GM12872 (cell line): Measurements from ENCODE around the gene CHST7.

Experiments
- TF ChIP-seq, protein P1 (sequence below): IDR thresholded peaks from 3 replicates; pipeline ENCODE4 v1.5.1; 2011; ENCODE audit warnings: low read depth, mild to moderate bottlenecking, low read length, moderate library complexity; ENCODE audit not compliant: insufficient read depth

The CHST7 gene

DNA sequence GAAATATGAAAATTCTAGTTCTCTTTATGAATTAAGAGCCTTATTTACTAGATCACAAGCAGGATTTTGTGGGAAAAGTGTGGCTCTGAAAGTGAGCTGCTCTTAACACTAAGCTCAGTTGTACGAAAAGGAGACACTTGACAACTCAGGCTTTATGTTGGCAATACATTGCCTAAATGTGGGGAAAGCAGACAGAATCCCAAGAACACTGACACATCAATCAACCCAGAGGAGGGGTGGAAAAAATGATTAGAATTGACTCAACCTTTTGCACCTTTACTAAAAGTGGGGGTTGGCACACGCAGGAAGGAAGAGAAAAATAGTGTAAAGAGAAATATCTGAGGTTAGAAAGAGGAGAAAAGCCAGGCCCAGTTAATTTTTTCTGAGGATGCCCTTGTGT, 61.6 kb downstream of the CHST7 start:
- TF ChIP-seq, protein P1, sequence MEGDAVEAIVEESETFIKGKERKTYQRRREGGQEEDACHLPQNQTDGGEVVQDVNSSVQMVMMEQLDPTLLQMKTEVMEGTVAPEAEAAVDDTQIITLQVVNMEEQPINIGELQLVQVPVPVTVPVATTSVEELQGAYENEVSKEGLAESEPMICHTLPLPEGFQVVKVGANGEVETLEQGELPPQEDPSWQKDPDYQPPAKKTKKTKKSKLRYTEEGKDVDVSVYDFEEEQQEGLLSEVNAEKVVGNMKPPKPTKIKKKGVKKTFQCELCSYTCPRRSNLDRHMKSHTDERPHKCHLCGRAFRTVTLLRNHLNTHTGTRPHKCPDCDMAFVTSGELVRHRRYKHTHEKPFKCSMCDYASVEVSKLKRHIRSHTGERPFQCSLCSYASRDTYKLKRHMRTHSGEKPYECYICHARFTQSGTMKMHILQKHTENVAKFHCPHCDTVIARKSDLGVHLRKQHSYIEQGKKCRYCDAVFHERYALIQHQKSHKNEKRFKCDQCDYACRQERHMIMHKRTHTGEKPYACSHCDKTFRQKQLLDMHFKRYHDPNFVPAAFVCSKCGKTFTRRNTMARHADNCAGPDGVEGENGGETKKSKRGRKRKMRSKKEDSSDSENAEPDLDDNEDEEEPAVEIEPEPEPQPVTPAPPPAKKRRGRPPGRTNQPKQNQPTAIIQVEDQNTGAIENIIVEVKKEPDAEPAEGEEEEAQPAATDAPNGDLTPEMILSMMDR: no peak

DNA sequence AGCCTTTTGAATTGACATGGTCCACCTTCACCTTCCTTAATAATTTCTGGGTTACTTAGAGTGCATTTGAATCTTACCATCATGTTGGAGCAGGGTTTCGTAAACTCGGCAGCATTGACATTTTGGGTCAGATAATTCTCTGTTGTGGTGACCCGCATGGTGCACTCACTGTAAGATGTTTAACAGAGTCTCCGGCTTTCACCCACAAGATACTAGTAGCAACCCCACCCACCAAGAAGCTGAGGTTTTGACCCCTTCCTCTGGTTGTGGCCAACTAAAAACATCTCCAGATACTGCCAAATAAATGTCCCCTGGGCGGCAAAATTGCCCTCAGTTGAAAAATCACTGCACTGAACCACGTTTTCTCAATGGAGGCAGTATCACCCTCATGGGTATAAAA, 62.7 kb downstream of the CHST7 start:
- TF ChIP-seq, protein P1: no peak

DNA sequence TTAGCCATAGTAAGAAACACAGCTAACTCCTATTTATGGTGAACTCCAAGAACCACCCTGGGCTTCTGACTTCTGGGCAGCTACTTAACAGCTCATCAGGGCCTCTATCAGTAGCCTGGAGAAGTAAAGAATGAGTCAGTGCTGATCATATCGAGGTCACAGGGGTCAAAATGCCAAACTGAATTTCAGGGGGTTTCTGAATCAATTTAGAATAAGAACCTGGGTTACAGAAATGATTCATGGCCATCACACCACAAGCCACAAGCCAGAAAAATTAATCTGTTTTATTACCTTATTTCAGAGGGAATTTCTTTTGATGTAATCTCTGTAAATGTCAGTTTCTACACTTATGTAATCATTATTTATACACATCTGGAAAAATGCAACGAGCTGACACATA, 64.4 kb downstream of the CHST7 start:
- TF ChIP-seq, protein P1: no peak

DNA sequence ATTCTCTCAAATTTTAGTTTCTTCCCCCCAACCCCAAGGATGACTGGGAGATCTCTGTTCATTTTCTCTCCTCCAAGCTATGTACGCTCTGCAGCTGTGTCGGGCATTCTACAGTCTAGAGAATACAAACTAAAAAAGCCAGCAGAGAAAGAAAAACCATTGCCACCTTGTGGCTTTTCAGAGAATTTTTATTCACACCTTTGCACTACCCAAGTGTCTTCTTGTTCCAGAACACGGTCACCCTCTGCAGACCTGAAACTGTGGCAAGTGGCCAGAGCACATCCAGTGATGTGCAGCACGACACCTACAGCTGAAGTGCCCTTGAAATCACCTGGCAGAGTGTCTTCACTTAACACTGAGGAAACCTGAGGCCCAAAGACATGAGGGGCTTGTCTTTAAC, 68.6 kb downstream of the CHST7 start:
- TF ChIP-seq, protein P1: no peak; the same call in 2 of the 3 replicates

DNA sequence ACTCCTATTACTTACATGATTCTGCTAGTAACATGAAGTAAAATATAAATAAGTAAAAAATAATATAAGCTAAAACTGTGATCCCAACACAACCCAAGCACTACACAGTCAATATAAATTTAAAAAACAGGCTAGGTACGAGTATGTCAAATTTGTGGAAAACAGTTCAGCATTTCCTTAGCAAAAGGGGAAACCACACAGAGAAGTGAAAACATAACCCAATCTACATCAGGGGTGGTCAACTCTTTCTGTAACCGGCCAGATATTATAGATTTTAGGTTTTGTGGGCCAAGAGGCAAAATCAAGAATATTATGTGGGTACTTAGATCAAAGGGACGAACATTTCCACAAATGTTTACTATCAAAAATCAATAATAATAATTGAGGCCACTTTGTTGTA, 70.1 kb downstream of the CHST7 start:
- TF ChIP-seq, protein P1: no peak

DNA sequence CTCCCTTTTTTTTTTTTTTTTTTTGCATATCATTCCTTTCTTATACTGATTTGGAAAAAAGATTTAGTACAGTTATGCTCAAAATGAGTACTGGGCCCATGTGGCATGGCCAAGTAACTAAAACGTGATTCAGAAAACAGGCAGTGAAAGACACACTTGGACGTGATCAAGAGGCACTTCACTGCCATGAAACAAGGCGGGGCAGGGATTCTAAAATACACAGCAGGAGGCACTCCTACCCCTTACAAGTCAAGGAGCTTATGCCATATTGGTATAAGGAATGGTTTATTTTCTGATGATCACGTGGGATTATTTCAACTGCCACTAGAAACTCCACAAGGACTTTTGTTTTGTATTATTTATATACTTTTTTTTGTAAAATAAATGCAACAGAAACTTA, 72.0 kb downstream of the CHST7 start:
- TF ChIP-seq, protein P1: no peak

DNA sequence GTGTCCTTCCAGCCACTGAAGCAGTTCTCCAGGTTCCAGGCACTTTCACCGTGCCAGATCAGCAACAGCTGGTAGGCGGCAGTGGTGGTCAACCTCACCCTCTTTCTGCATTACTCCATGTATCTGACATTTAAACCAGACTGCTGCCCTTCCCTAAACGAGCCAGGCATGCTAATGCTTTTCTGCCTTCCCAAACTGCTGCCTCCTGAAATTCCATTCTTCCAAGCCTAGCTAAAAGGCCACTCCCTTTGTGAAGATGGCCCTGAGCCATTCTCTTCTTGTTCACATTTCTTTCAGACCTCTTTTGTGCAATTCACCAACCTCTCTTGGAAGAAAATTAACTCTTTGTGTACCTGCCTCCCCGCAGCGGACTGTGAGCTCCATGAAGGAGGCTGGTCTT, 73.7 kb downstream of the CHST7 start:
- TF ChIP-seq, protein P1: no peak
